Myocyte (in vitro differentiated cells): Measurements from ENCODE around the gene ANKRD27. TPM values are rescaled to one million over a fixed set of nuclear protein-coding genes. Genes with fewer than 3 reads are reported as not detected.

Experiments
- DNase-seq: peaks from one replicate; pipeline ENCODE4 v3.0.0-alpha.2; 2012; ENCODE audit warnings: low read depth
- total RNA-seq: library from RNA; depleted of rRNA; stranded (reverse); fragments of >200 nt; gene quantifications from 2 replicates; pipeline ENCODE4 v1.2.3, GENCODE V29; 2014

The ANKRD27 gene
- total RNA-seq, 1 donor from 2014 or later, result 17.8 TPM

- DNase-seq, result no peak
Observed at GRCh38 chr19:32558607-32559228, 116.3 kb downstream of the ANKRD27 start.

GRCh38 chr19:32555786-32556185 is 119.2 kb downstream of the ANKRD27 start:
- DNase-seq, result no peak

- no peak for DNase-seq
Observed at GRCh38 chr19:32550666-32551065, 124.3 kb downstream of the ANKRD27 start.

Other genes with a start within 250 kb of the ANKRD27 start
- gene PDCD5, start 94.0 kb downstream of the ANKRD27 start, total RNA-seq, result 123 and 146 TPM in 2 replicates
- 1.2 and 1.7 TPM in 2 replicates for gene RGS9BP, start 668 bp upstream of the ANKRD27 start, total RNA-seq
- 21.1 and 27.5 TPM in 2 replicates for gene NUDT19, start 16.6 kb upstream of the ANKRD27 start, total RNA-seq
- 0.16 and 1.1 TPM in 2 replicates for gene TDRD12, start 44.6 kb upstream of the ANKRD27 start, total RNA-seq
- not detected in 2 replicates for gene SLC7A9, start 194.6 kb upstream of the ANKRD27 start, total RNA-seq